ENCODE measurements around the gene NAA60. TPM values are rescaled to one million over a fixed set of nuclear protein-coding genes. Genes with fewer than 3 reads are reported as not detected.
"Not testable (repeated sequence)": the region's sequence is repeated elsewhere in the genome, so short reads cannot be mapped to it uniquely, and the experiment has no call there.

NAA60 gene
- total RNA-seq, 1 donor from 2014 or later = 58.4 TPM

GRCh38 chr16:3474136-3474779, 30.8 kb downstream of the NAA60 start:
- no peak for DNase-seq (ENCODE audit: extremely low spot score in 2 of 2)
- H3K27ac ChIP-seq = no peak overlapping the region
- H3K4me3 ChIP-seq = no peak overlapping the region
- intact Hi-C loops (cut with DNase I) = no loop called here
- no peaks in the 10 kb centered on the region for H3K9me3 ChIP-seq
- peaks cover 0 to 11% of the 10 kb centered on the region in 2 donors for H3K36me3 ChIP-seq
- TF ChIP-seq POLR2A (IDR thresholded peaks at IDR 0.05) (no peak), CTCF (IDR thresholded peaks at IDR 0.05) (no peak), POLR2AphosphoS5 (IDR thresholded peaks at IDR 0.05; ENCODE audit: insufficient read depth in 1 of 2, low read depth in 1 of 2) (no peak)
- H3K4me1 ChIP-seq = peaks cover 34% of the 10 kb centered on the region
- H3K27me3 ChIP-seq = no peaks in the 10 kb centered on the region

- peaks cover 28% of the 10 kb centered on the region for H3K4me1 ChIP-seq
- H3K27ac ChIP-seq; DNase-seq (ENCODE audit: extremely low spot score in 2 of 2); H3K9me3 ChIP-seq; H3K27me3 ChIP-seq; H3K4me3 ChIP-seq; intact Hi-C loops (cut with DNase I): not testable (repeated sequence)
- peaks cover 0 to 18% of the 10 kb centered on the region in 2 donors for H3K36me3 ChIP-seq
Observed at GRCh38 chr16:3474870-3475269, 31.4 kb downstream of the NAA60 start.

GRCh38 chr16:3475604-3476375, 32.3 kb downstream of the NAA60 start:
- no peaks in the 10 kb centered on the region for H3K9me3 ChIP-seq
- intact Hi-C loops (cut with DNase I) = no loop called here
- H3K4me1 ChIP-seq = peaks cover 21% of the 10 kb centered on the region
- H3K27ac ChIP-seq = no peak overlapping the region
- H3K4me3 ChIP-seq = no peak overlapping the region
- H3K36me3 ChIP-seq = peaks cover 0 to 24% of the 10 kb centered on the region in 2 donors
- TF ChIP-seq POLR2A (IDR thresholded peaks at IDR 0.05) (no peak), CTCF (IDR thresholded peaks at IDR 0.05) (no peak), POLR2AphosphoS5 (IDR thresholded peaks at IDR 0.05; ENCODE audit: insufficient read depth in 1 of 2, low read depth in 1 of 2) (no peak)
- DNase-seq (ENCODE audit: extremely low spot score in 2 of 2) = no peak
- H3K27me3 ChIP-seq = no peaks in the 10 kb centered on the region

- no peak for DNase-seq (ENCODE audit: extremely low spot score in 2 of 2)
- Histone ChIP-seq H3K27me3 (no peaks in the 10 kb centered on the region), H3K27ac (no peak overlapping the region), H3K9me3 (no peaks in the 10 kb centered on the region), H3K4me3 (no peak overlapping the region), H3K36me3 (peaks cover 0 to 30% of the 10 kb centered on the region in 2 donors), H3K4me1 (peaks cover 21% of the 10 kb centered on the region)
- intact Hi-C loops (cut with DNase I) = no loop called here
- TF ChIP-seq CTCF (IDR thresholded peaks at IDR 0.05) (no peak), POLR2A (IDR thresholded peaks at IDR 0.05) (no peak), POLR2AphosphoS5 (IDR thresholded peaks at IDR 0.05; ENCODE audit: insufficient read depth in 1 of 2, low read depth in 1 of 2) (no peak)
Observed at GRCh38 chr16:3476409-3476808, 32.9 kb downstream of the NAA60 start.

- intact Hi-C loops (cut with DNase I) = no loop called here
- Histone ChIP-seq H3K27ac (no peak overlapping the region), H3K9me3 (no peaks in the 10 kb centered on the region), H3K4me1 (peaks cover 21% of the 10 kb centered on the region), H3K36me3 (peaks cover 0 to 49% of the 10 kb centered on the region in 2 donors), H3K4me3 (no peak overlapping the region), H3K27me3 (no peaks in the 10 kb centered on the region)
- TF ChIP-seq POLR2AphosphoS5 (IDR thresholded peaks at IDR 0.05; ENCODE audit: insufficient read depth in 1 of 2, low read depth in 1 of 2) (no peak), POLR2A (IDR thresholded peaks at IDR 0.05) (no peak), CTCF (IDR thresholded peaks at IDR 0.05) (no peak)
- DNase-seq (ENCODE audit: extremely low spot score in 2 of 2) = no peak
Observed at GRCh38 chr16:3478242-3478925, 34.9 kb downstream of the NAA60 start.

All from vagina (tissue), 2 donors.